BJ (cell line): ENCODE measurements around the gene CRYZL1. TPM values are rescaled to one million over a fixed set of nuclear protein-coding genes. Genes with fewer than 3 reads are reported as not detected.
"Not testable (repeated sequence)": the region's sequence is repeated elsewhere in the genome, so short reads cannot be mapped to it uniquely, and the experiment has no call there.

ENCODE experiments used
- CTCF ChIA-PET: fragments of 350-600 bp; formaldehyde crosslinking; extraction: SDS; loops from one replicate; lab custom pipeline; 2021; ENCODE audit warnings: antibody characterized with exemption, inconsistent platforms; lab: Yijun Ruan, JAX
- POLR2A ChIA-PET: fragments of 300-600 bp; sonication (Branson Sonifier 250); formaldehyde crosslinking; extraction: SDS; loops from one replicate; lab custom pipeline; 2021; ENCODE audit warnings: antibody characterized with exemption; lab: Charles Lee
- DNase-seq: peaks from one replicate; pipeline ENCODE4 v3.0.0-alpha.2; 2011; ENCODE audit warnings: low read depth
- H3K27me3 ChIP-seq: 2 replicates; pipeline ENCODE4 v1.6.0; 2011; ENCODE audit warnings: low read length; ENCODE audit not compliant: control insufficient read depth, insufficient read depth
- H3K36me3 ChIP-seq: 2 replicates; pipeline ENCODE4 v1.5.1; 2011; ENCODE audit warnings: low read length; ENCODE audit not compliant: control insufficient read depth, insufficient read depth
- H3K4me3 ChIP-seq: 2 replicates; pipeline ENCODE4 v1.5.1; 2011; ENCODE audit warnings: low read depth, mild to moderate bottlenecking, control low read depth, low read length
- polyA plus RNA-seq: library from polyadenylated mRNA; depleted of rRNA; stranded (reverse); fragments of >200 nt; gene quantifications from 2 replicates; pipeline ENCODE4 v1.2.3, GENCODE V29; 2011
- TF ChIP-seq, protein P1 (sequence below): IDR thresholded peaks from 2 replicates; pipeline ENCODE4 v1.5.1; 2011; ENCODE audit warnings: low read depth, mild to moderate bottlenecking, control low read depth, inconsistent platforms, low read length, moderate library complexity; ENCODE audit not compliant: insufficient read depth

The CRYZL1 gene
- polyA plus RNA-seq, 1 experiment = 21.2 TPM

GRCh38 chr21:33618407-33618806 is 23.1 kb downstream of the CRYZL1 start:
- no peak overlapping the region for H3K4me3 ChIP-seq
- DNase-seq = no peak
- ChIA-PET CTCF (interaction anchor here (1.7 kb wide), 1 partner anchor 13 kb away, joined by 5 read pairs; no protein-coding TSS in a partner anchor), POLR2A (no interaction called here)
- no peaks in the 10 kb centered on the region for H3K27me3 ChIP-seq
- H3K36me3 ChIP-seq = peaks cover 3% of the 10 kb centered on the region
- TF ChIP-seq, protein P1, sequence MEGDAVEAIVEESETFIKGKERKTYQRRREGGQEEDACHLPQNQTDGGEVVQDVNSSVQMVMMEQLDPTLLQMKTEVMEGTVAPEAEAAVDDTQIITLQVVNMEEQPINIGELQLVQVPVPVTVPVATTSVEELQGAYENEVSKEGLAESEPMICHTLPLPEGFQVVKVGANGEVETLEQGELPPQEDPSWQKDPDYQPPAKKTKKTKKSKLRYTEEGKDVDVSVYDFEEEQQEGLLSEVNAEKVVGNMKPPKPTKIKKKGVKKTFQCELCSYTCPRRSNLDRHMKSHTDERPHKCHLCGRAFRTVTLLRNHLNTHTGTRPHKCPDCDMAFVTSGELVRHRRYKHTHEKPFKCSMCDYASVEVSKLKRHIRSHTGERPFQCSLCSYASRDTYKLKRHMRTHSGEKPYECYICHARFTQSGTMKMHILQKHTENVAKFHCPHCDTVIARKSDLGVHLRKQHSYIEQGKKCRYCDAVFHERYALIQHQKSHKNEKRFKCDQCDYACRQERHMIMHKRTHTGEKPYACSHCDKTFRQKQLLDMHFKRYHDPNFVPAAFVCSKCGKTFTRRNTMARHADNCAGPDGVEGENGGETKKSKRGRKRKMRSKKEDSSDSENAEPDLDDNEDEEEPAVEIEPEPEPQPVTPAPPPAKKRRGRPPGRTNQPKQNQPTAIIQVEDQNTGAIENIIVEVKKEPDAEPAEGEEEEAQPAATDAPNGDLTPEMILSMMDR = no peak

- CTCF ChIA-PET = interaction anchor here (1.7 kb wide), 1 partner anchor 12 kb away, joined by 5 read pairs; no protein-coding TSS in a partner anchor
- H3K27me3 ChIP-seq, H3K4me3 ChIP-seq, POLR2A ChIA-PET, DNase-seq, H3K36me3 ChIP-seq: not testable (repeated sequence)
Measured at GRCh38 chr21:33617565-33617964, 24.0 kb downstream of the CRYZL1 start.

DNA sequence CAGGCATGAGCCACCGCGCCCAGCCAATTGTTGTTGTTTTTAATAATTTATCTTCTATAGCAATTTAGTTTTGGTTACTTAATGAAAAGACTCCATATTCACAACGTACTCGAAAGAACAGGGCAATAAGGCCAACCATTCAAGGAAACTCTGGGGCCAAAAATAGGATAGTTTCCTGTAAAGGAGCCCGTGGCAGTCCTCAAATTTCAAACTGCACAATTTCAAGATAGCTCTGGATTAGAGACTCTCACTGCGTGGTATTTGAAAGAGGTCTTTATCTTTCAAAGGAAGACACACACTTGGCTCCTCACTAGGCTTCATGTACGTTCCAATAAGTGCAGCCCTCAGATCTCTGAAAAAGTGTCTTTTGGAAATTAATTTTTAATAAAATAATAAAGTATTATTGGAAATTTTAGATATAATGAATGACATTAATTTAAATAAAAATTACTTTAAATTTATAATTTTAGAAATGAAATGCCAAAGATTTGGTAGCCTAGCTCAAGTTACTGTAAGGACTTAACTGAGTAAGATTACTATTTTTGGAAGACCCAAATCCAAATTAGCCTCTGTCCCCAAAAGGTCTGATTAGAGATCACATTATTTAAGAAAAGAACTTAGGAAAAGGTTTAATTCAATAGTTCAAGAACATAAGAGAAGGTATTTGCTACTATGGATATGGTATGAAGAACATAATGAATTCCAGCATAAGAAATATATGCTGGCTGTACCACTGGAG is 30.4 kb downstream of the CRYZL1 start:
- TF ChIP-seq, protein P1 = no peak
- no peak for DNase-seq
- Histone ChIP-seq H3K27me3 (no peaks in the 10 kb centered on the region), H3K4me3 (no peak overlapping the region), H3K36me3 (peaks cover 5% of the 10 kb centered on the region)
- CTCF ChIA-PET = interaction anchor here (0.7 to 1.2 kb wide), 3 partner anchors 20 to 283 kb away, joined by 3 to 4 read pairs (median 3); no protein-coding TSS in a partner anchor
- POLR2A ChIA-PET = no interaction called here

- no peak for DNase-seq
- ChIA-PET POLR2A (no interaction called here), CTCF (no interaction called here)
- H3K36me3 ChIP-seq = peaks cover 4% of the 10 kb centered on the region
- TF ChIP-seq, protein P1 = no peak
- no peaks in the 10 kb centered on the region for H3K27me3 ChIP-seq
- no peak overlapping the region for H3K4me3 ChIP-seq
Measured at GRCh38 chr21:33608559-33608958, 33.0 kb downstream of the CRYZL1 start.

- TF ChIP-seq, protein P1 = no peak
- ChIA-PET POLR2A (no interaction called here), CTCF (interaction anchor here (2.2 kb wide), 1 partner anchor 9 kb away, joined by 6 read pairs; no protein-coding TSS in a partner anchor)
- H3K27me3 ChIP-seq = no peaks in the 10 kb centered on the region
- H3K4me3 ChIP-seq = no peak overlapping the region
- H3K36me3 ChIP-seq = peaks cover 8% of the 10 kb centered on the region
- no peak for DNase-seq
Measured at GRCh38 chr21:33598051-33598450, 43.5 kb downstream of the CRYZL1 start.
